ENCODE results near the gene NTM. TPM values are rescaled to one million over a fixed set of nuclear protein-coding genes. Genes with fewer than 3 reads are reported as not detected.

Gene NTM
- total and polyA plus RNA-seq, 12 donors: 0.43 to 3.0 (median 1.3) TPM

DNA sequence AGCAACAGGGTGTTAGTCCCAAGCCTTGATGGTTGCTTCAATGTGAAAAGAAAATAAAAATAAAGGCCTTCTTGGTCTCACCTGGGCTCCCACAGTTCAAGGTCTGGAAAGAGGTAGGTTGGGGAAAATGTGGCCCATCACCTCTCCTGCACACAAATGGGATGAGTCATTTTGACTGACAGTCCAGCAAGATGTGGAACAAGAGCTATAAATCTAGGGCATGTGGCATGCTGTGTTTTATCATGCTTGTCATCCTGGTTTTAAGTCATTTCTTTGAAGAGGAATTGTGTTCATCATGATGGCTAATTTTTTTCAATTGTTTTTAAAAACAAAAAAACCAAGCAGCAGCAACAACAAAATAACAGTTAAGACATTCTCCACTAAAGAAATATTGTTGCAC lies 503.7 kb downstream of the NTM start:
- no peaks in the 10 kb centered on the region for H3K9me3 ChIP-seq
- no peak for ATAC-seq

DNA sequence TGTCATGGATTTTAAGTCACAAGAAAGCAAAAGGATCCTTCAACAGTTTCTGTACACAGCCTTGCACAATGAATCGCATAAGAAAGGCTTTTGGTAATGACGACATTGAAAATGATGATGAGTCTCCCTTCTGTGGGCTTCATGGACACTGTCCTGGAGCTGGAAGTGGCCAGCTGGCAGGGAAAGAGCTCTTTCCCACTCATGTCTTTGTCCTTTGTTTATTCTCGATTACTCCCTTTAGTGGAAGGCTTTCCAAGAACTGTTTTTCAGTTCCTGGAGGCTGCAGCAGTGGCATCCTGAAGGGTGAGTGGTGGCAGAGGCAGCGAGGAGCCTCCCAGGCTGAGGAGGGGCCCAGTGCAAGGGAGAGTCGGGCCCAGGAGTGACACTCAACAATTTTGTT lies 505.2 kb downstream of the NTM start:
- intact Hi-C loops (cut with DNase I): no loop called here
- H3K4me3 ChIP-seq: no peak overlapping the region
- no peaks in the 10 kb centered on the region for H3K9me3 ChIP-seq
- no peak for DNase-seq
- peak overlapping the region in 1 of 10 donors; percentile 4 for H3K27ac ChIP-seq
- peak in 5 of 8 donors; percentile 27 to 92 (median 63) for ATAC-seq
- 53 to 69% methylated on average over 5 of the region's 5 CpGs for WGBS, 2 donors
- peaks cover 0 to 13% (median 0%) of the 10 kb centered on the region in 7 donors for H3K27me3 ChIP-seq
- TF ChIP-seq, protein P1, sequence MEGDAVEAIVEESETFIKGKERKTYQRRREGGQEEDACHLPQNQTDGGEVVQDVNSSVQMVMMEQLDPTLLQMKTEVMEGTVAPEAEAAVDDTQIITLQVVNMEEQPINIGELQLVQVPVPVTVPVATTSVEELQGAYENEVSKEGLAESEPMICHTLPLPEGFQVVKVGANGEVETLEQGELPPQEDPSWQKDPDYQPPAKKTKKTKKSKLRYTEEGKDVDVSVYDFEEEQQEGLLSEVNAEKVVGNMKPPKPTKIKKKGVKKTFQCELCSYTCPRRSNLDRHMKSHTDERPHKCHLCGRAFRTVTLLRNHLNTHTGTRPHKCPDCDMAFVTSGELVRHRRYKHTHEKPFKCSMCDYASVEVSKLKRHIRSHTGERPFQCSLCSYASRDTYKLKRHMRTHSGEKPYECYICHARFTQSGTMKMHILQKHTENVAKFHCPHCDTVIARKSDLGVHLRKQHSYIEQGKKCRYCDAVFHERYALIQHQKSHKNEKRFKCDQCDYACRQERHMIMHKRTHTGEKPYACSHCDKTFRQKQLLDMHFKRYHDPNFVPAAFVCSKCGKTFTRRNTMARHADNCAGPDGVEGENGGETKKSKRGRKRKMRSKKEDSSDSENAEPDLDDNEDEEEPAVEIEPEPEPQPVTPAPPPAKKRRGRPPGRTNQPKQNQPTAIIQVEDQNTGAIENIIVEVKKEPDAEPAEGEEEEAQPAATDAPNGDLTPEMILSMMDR (IDR thresholded peaks at IDR 0.05): no peak
- no peaks in the 10 kb centered on the region for H3K36me3 ChIP-seq
- no peaks in the 10 kb centered on the region for H3K4me1 ChIP-seq

More for the DNA sequence above, 503.7 kb downstream of the NTM start:
- Histone ChIP-seq H3K36me3 (no peaks in the 10 kb centered on the region), H3K4me1 (no peaks in the 10 kb centered on the region), H3K4me3 (no peak overlapping the region), H3K27me3 (peaks cover 0 to 12% (median 0%) of the 10 kb centered on the region in 7 donors), H3K27ac (no peak overlapping the region)
- intact Hi-C loops (cut with DNase I): loop anchor here in 2 of 10 donors (5.0 kb wide), 2 partner anchors 153 to 528 kb away; no protein-coding TSS in a partner anchor
- TF ChIP-seq, protein P1 (IDR thresholded peaks at IDR 0.05): no peak
- no peak for DNase-seq

DNA sequence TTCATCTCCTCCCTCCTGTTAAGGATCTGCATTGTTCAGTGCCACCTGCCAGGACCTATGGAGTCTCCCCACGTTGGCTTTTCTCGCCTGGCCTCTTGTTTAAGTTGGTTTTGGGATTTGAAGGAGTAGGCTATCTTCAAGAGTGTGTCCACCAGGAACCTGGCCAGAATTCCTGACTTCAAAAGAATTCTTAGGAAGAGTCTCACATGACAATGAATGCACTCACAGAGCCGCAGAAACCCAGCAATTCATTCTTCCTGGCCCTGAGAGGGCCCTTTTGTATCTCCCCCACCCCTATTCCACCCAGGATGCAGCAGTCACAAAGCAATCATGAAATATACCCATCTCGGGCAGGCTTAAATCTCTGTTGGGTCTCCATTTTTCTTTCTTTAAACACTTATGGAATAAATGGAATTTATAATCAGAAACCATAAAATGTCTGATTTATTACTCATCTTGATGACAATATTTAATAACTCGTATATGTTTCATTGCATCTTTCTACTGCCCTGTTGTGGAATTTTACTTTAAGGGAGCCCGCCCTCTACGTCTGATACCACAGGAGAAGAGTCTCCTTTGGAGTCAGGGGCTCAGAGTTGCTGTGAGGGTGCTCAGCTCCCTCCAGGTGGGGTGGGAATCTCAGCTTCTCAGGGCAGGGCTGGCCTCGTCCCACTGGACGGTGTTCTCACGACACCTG lies 507.0 kb downstream of the NTM start:
- WGBS, 2 donors: 83 to 86% methylated on average over 10 of the region's 10 CpGs
- intact Hi-C loops (cut with DNase I): no loop called here
- TF ChIP-seq, protein P1 (IDR thresholded peaks at IDR 0.05): no peak
- DNase-seq: no peak
- Histone ChIP-seq H3K27ac (no peak overlapping the region), H3K36me3 (no peaks in the 10 kb centered on the region), H3K27me3 (peaks cover 0 to 15% (median 0%) of the 10 kb centered on the region in 7 donors), H3K4me1 (no peaks in the 10 kb centered on the region), H3K9me3 (no peaks in the 10 kb centered on the region), H3K4me3 (no peak overlapping the region)
- ATAC-seq: no peak

DNA sequence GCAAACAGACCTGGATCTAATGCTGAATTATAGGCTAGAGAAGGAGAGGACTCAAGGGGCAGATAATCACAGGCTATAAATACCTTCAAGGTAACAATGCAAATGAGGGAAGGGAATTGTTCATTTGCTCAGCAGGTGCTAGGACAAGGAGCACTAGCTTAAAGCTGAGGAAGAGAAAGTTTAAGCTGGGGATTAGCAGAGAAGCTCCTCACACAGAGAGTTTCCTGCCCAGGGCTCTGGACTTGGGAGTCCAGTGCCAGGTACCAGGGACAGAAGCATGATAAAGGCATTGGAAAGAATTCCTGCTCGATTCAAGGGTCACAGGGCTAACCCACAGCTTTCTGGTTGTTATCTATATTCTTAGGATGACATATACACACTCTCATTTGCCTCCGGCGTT lies 509.9 kb downstream of the NTM start:
- no peak overlapping the region for H3K4me3 ChIP-seq
- TF ChIP-seq, protein P1 (IDR thresholded peaks at IDR 0.05): no peak
- H3K27me3 ChIP-seq: peaks cover 0 to 25% (median 4%) of the 10 kb centered on the region in 7 donors
- intact Hi-C loops (cut with DNase I): no loop called here
- ATAC-seq: no peak
- no peaks in the 10 kb centered on the region for H3K9me3 ChIP-seq
- H3K36me3 ChIP-seq: no peaks in the 10 kb centered on the region
- no peaks in the 10 kb centered on the region for H3K4me1 ChIP-seq
- no peak overlapping the region for H3K27ac ChIP-seq
- DNase-seq: no peak
- WGBS, 2 donors: 18 to 29% methylated on average over 3 of the region's 3 CpGs
